ENCODE results near the gene GRIK4. TPM values are rescaled to one million over a fixed set of nuclear protein-coding genes. Genes with fewer than 3 reads are reported as not detected.

Gene GRIK4
- total and polyA plus RNA-seq, 2 donors (not counting 1 experiment from before 2014, with no cell fraction given) = 0.12 to 0.27 TPM

- H3K4me3 Mint-ChIP-seq = no peak overlapping the region
- no peak for DNase-seq
- no peak for ATAC-seq (ENCODE audit: low read depth)
- no peaks in the 10 kb centered on the region for H3K9me3 Mint-ChIP-seq (ENCODE audit: insufficient read depth)
- H3K27ac ChIP-seq (ENCODE audit: low read length in 2 of 2) = no peak overlapping the region
- H3K79me2 ChIP-seq (ENCODE audit: control insufficient read depth, insufficient read depth, low read length) = no peaks in the 10 kb centered on the region
- no peaks in the 10 kb centered on the region for H3K9me3 ChIP-seq (ENCODE audit: control extremely low read depth in 1 of 3, control insufficient read depth in 2 of 3, insufficient read depth in 1 of 3, low read length in 2 of 3)
- no peak overlapping the region for H3K27ac Mint-ChIP-seq
- peaks cover 9% of the 10 kb centered on the region for H3K27me3 Mint-ChIP-seq
- H3K4me3 ChIP-seq (ENCODE audit: control extremely low read depth in 1 of 5, extremely low read depth in 1 of 5, insufficient read depth in 1 of 5, low read depth in 2 of 5, low read length in 4 of 5) = no peak overlapping the region
- H3K27me3 ChIP-seq (replicated peaks in 1 of 4; ENCODE audit: control extremely low read depth in 1 of 4, control insufficient read depth in 3 of 4, insufficient read depth in 4 of 4, low read length in 3 of 4) = peaks cover 0 to 3% (median 0%) of the 10 kb centered on the region in 4 experiments
- peaks cover 2% of the 10 kb centered on the region for H3K4me1 Mint-ChIP-seq
- ChIA-PET CTCF (no interaction called here), POLR2A (no interaction called here)
- no peaks in the 10 kb centered on the region for H3K4me1 ChIP-seq (ENCODE audit: control insufficient read depth in 2 of 2, insufficient read depth in 2 of 2, low read length in 2 of 2)
- no peak overlapping the region for H3K9ac ChIP-seq (ENCODE audit: low read length)
- H3K4me2 ChIP-seq (replicated peaks; ENCODE audit: low read depth, low read length, poor library complexity, severe bottlenecking) = no peak overlapping the region
- no peak overlapping the region for H2AFZ ChIP-seq (ENCODE audit: insufficient read depth, low read depth, low read length, poor library complexity, severe bottlenecking)
- WGBS (ENCODE audit: insufficient coverage) = 67% methylated on average over 2 of the region's 9 CpGs
- intact Hi-C loops (cut with micrococcal nuclease) = no loop called here
- no peaks in the 10 kb centered on the region for H3K36me3 ChIP-seq (replicated peaks in 1 of 2; ENCODE audit: control extremely low read depth in 1 of 2, control insufficient read depth in 1 of 2, extremely low read depth in 1 of 2, insufficient read depth in 2 of 2, low read length in 1 of 2)
- TF ChIP-seq, protein P1, sequence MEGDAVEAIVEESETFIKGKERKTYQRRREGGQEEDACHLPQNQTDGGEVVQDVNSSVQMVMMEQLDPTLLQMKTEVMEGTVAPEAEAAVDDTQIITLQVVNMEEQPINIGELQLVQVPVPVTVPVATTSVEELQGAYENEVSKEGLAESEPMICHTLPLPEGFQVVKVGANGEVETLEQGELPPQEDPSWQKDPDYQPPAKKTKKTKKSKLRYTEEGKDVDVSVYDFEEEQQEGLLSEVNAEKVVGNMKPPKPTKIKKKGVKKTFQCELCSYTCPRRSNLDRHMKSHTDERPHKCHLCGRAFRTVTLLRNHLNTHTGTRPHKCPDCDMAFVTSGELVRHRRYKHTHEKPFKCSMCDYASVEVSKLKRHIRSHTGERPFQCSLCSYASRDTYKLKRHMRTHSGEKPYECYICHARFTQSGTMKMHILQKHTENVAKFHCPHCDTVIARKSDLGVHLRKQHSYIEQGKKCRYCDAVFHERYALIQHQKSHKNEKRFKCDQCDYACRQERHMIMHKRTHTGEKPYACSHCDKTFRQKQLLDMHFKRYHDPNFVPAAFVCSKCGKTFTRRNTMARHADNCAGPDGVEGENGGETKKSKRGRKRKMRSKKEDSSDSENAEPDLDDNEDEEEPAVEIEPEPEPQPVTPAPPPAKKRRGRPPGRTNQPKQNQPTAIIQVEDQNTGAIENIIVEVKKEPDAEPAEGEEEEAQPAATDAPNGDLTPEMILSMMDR (IDR thresholded peaks at IDR 0.05) = no peak
- TF ChIP-seq EZH2 (IDR thresholded peaks at IDR 0.05; ENCODE audit: borderline replicate concordance, insufficient read depth, low read depth, low read length, poor library complexity, severe bottlenecking) = no peak
- H4K20me1 ChIP-seq (ENCODE audit: control insufficient read depth, insufficient read depth, low read length, poor library complexity, severe bottlenecking) = no peaks in the 10 kb centered on the region
Measured at GRCh38 chr11:120635136-120635810, 123.7 kb downstream of the GRIK4 start.

DNA sequence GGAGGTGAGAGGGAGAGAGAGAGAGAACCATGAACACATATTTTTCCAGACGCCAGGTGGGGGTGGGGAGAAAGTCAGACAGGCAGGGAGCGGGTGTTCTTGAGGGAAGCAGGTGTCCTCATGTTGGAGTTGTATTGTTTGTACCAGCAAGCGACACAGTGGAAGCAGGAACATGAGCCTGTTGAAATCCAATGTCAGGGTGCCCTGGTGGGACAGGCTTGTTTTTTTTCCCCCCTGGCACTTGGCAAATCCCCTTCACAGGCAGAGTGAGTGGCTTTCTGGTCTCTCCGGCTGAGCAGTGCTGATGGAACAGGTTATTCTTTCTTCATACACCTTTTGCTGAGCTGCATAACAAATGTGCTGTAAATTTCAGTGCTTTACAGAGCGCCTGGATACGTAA is 125.6 kb downstream of the GRIK4 start:
- Mint-ChIP-seq H3K9me3 (ENCODE audit: insufficient read depth) (no peaks in the 10 kb centered on the region), H3K27me3 (peaks cover 16% of the 10 kb centered on the region), H3K4me1 (peaks cover 2% of the 10 kb centered on the region), H3K27ac (no peak overlapping the region), H3K4me3 (no peak overlapping the region)
- ATAC-seq (ENCODE audit: low read depth) (no peak), DNase-seq (no peak)
- 84% methylated on average over 4 of the region's 6 CpGs for WGBS (ENCODE audit: insufficient coverage)
- H3K4me1 ChIP-seq (ENCODE audit: control insufficient read depth in 2 of 2, insufficient read depth in 2 of 2, low read length in 2 of 2) = no peaks in the 10 kb centered on the region
- no peaks in the 10 kb centered on the region for H3K36me3 ChIP-seq (replicated peaks in 1 of 2; ENCODE audit: control extremely low read depth in 1 of 2, control insufficient read depth in 1 of 2, extremely low read depth in 1 of 2, insufficient read depth in 2 of 2, low read length in 1 of 2)
- H3K4me2 ChIP-seq (replicated peaks; ENCODE audit: low read depth, low read length, poor library complexity, severe bottlenecking) = no peak overlapping the region
- no peaks in the 10 kb centered on the region for H4K20me1 ChIP-seq (ENCODE audit: control insufficient read depth, insufficient read depth, low read length, poor library complexity, severe bottlenecking)
- CTCF ChIA-PET = no interaction called here
- H3K79me2 ChIP-seq (ENCODE audit: control insufficient read depth, insufficient read depth, low read length) = no peaks in the 10 kb centered on the region
- POLR2A ChIA-PET = no interaction called here
- H3K27ac ChIP-seq (ENCODE audit: low read length in 2 of 2) = no peak overlapping the region
- no peaks in the 10 kb centered on the region for H3K9me3 ChIP-seq (ENCODE audit: control extremely low read depth in 1 of 3, control insufficient read depth in 2 of 3, insufficient read depth in 1 of 3, low read length in 2 of 3)
- no peak overlapping the region for H3K9ac ChIP-seq (ENCODE audit: low read length)
- TF ChIP-seq EZH2 (IDR thresholded peaks at IDR 0.05; ENCODE audit: borderline replicate concordance, insufficient read depth, low read depth, low read length, poor library complexity, severe bottlenecking) = no peak
- TF ChIP-seq, protein P1 (IDR thresholded peaks at IDR 0.05) = no peak
- intact Hi-C loops (cut with micrococcal nuclease) = no loop called here
- no peak overlapping the region for H2AFZ ChIP-seq (ENCODE audit: insufficient read depth, low read depth, low read length, poor library complexity, severe bottlenecking)
- H3K4me3 ChIP-seq (ENCODE audit: control extremely low read depth in 1 of 5, extremely low read depth in 1 of 5, insufficient read depth in 1 of 5, low read depth in 2 of 5, low read length in 4 of 5) = no peak overlapping the region
- H3K27me3 ChIP-seq (replicated peaks in 1 of 4; ENCODE audit: control extremely low read depth in 1 of 4, control insufficient read depth in 3 of 4, insufficient read depth in 4 of 4, low read length in 3 of 4) = peaks cover 0 to 3% (median 0%) of the 10 kb centered on the region in 4 experiments
